ENCODE results near the gene OBSCN.

DNA sequence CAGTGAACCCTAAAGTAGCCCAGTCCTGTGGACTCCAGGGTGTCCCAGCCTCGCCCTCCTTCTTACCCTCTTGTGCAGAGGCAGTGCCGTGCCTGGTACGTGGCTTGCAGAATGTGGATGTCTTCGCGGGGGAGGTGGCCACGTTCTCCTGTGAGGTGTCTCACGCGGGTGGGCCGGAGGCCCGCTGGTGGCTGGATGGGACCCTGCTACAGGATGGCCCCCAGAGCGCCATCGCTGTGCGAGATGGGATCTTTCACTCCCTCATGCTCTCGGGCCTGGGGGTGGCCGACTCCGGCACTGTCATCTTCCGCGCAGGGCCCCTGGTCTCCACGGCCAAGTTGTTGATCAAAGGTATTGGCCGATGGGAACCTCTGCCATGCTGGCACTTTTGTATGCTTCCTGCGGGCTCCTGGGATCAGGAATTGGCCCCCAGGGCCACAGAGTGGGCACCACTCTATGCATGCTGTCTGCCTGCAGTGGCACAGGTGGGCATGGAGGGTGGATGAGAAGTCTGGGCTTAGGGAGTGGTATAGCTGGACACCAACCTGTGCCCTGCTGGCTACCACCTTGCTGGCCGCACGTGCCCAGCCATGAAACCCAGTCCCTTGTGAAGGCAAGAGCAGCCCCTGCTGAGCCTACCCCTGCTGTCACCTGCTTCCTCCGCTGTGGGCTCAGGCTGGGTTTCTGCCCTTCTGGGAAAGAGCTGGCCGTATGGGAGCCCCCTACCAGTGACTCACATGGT is 105.9 kb downstream of the OBSCN start:
- no peak for TF ChIP-seq CTCF (IDR thresholded peaks at IDR 0.05)
- no peak for TF ChIP-seq POLR2AphosphoS5 (IDR thresholded peaks at IDR 0.05; ENCODE audit: low read depth, low read length)
- no peak for TF ChIP-seq REST (IDR thresholded peaks at IDR 0.05; ENCODE audit: insufficient read depth in 1 of 2, low read depth in 2 of 2, low read length in 1 of 2)
